Neural crest cell (in vitro differentiated cells): ENCODE data around the gene FARP2. TPM values are rescaled to one million over a fixed set of nuclear protein-coding genes. Genes with fewer than 3 reads are reported as not detected.
"Not testable (repeated sequence)": the region's sequence is repeated elsewhere in the genome, so short reads cannot be mapped to it uniquely, and the experiment has no call there.

Experiments
- DNase-seq: peaks from one replicate; pipeline ENCODE4 v3.0.0; 2021; ENCODE audit warnings: low read depth, mixed read lengths, low spot score
- H3K27ac Mint-ChIP-seq: one replicate; pipeline ENCODE4 v1.8.0; 2021; ENCODE audit warnings: mild to moderate bottlenecking, mixed read lengths; ENCODE audit not compliant: unreplicated experiment
- H3K27me3 Mint-ChIP-seq: 2 replicates; pipeline ENCODE4 v1.8.0; 2021; ENCODE audit warnings: low read depth, mild to moderate bottlenecking, mixed read lengths
- H3K36me3 Mint-ChIP-seq: 2 replicates; pipeline ENCODE4 v1.8.0; 2021; ENCODE audit warnings: low read depth, mild to moderate bottlenecking, mixed read lengths
- H3K4me1 Mint-ChIP-seq: 2 replicates; pipeline ENCODE4 v1.8.0; 2021; ENCODE audit warnings: mixed read lengths
- H3K4me3 Mint-ChIP-seq: one replicate; pipeline ENCODE4 v1.8.0; 2021; ENCODE audit warnings: mild to moderate bottlenecking, mixed read lengths
- H3K9me3 Mint-ChIP-seq: 2 replicates; pipeline ENCODE4 v1.8.0; 2021; ENCODE audit warnings: mixed read lengths
- CTCF ChIP-seq: fragments of 200-600 bp; sonication (generic); conservative IDR thresholded peaks from 2 replicates; pipeline ENCODE4 v1.5.0; 2021; ENCODE audit warnings: antibody characterized with exemption, mild to moderate bottlenecking
- total RNA-seq: library from RNA; stranded (reverse); gene quantifications from 2 replicates; pipeline ENCODE4 v1.2.1, GENCODE V29; 2021

FARP2 gene
- total RNA-seq, 1 donor from 2014 or later = 36.1 TPM

GRCh38 chr2:241505086-241505780 is 149.1 kb downstream of the FARP2 start:
- no peaks in the 10 kb centered on the region for H3K27me3 Mint-ChIP-seq
- peak overlapping the region; percentile 57 for H3K27ac Mint-ChIP-seq
- peaks cover 14% of the 10 kb centered on the region for H3K4me1 Mint-ChIP-seq
- H3K4me3 Mint-ChIP-seq = peak overlapping the region; percentile 65
- TF ChIP-seq CTCF = no peak
- no peak for DNase-seq
- H3K36me3 Mint-ChIP-seq = no peaks in the 10 kb centered on the region
- H3K9me3 Mint-ChIP-seq = no peaks in the 10 kb centered on the region

GRCh38 chr2:241505781-241506201 is 149.7 kb downstream of the FARP2 start:
- peaks cover 14% of the 10 kb centered on the region for H3K4me1 Mint-ChIP-seq
- no peaks in the 10 kb centered on the region for H3K9me3 Mint-ChIP-seq
- no peaks in the 10 kb centered on the region for H3K27me3 Mint-ChIP-seq
- H3K4me3 Mint-ChIP-seq = peak overlapping the region; percentile 96
- H3K36me3 Mint-ChIP-seq = no peaks in the 10 kb centered on the region
- no peak overlapping the region for H3K27ac Mint-ChIP-seq
- TF ChIP-seq CTCF = no peak
- DNase-seq = no peak

- not testable (repeated sequence) for H3K9me3 Mint-ChIP-seq, H3K27ac Mint-ChIP-seq, DNase-seq, H3K27me3 Mint-ChIP-seq, H3K36me3 Mint-ChIP-seq
- Mint-ChIP-seq H3K4me3 (peak overlapping the region; percentile 96), H3K4me1 (peaks cover 14% of the 10 kb centered on the region)
Observed at GRCh38 chr2:241506317-241506716, 150.2 kb downstream of the FARP2 start.

- peaks cover 14% of the 10 kb centered on the region for H3K4me1 Mint-ChIP-seq
- H3K27ac Mint-ChIP-seq = peak overlapping the region; percentile 50
- no peaks in the 10 kb centered on the region for H3K27me3 Mint-ChIP-seq
- peak overlapping the region; percentile 96 for H3K4me3 Mint-ChIP-seq
- no peaks in the 10 kb centered on the region for H3K36me3 Mint-ChIP-seq
- H3K9me3 Mint-ChIP-seq = no peaks in the 10 kb centered on the region
- TF ChIP-seq CTCF = no peak
- no peak for DNase-seq
Observed at GRCh38 chr2:241506793-241507429, 150.8 kb downstream of the FARP2 start.

- peak; percentile 49 for DNase-seq
- peak; percentile 56 for TF ChIP-seq CTCF
- Mint-ChIP-seq H3K4me3 (peak overlapping the region; percentile 96), H3K9me3 (no peaks in the 10 kb centered on the region), H3K36me3 (no peaks in the 10 kb centered on the region), H3K27ac (peak overlapping the region; percentile 50), H3K4me1 (peaks cover 14% of the 10 kb centered on the region), H3K27me3 (no peaks in the 10 kb centered on the region)
Observed at GRCh38 chr2:241507430-241508239, 151.6 kb downstream of the FARP2 start.
